GM23338 (cell line): ENCODE results near the gene ARF1. TPM values are rescaled to one million over a fixed set of nuclear protein-coding genes. Genes with fewer than 3 reads are reported as not detected.

Experiments
- ATAC-seq: fragments of 200-7000 bp; cut with Tn5 transposase; 3 replicates; pipeline ENCODE4 v1.9.1; 2020
- DNase-seq: peaks from one replicate; pipeline ENCODE4 v3.0.0-alpha.2; 2015; ENCODE audit warnings: low spot score
- H2AFZ ChIP-seq: fragments of 200-600 bp; sonication (generic); 2 replicates; pipeline ENCODE4 v1.8.0; 2016; ENCODE audit warnings: antibody characterized with exemption, mild to moderate bottlenecking, moderate library complexity
- H3F3A ChIP-seq: fragments of 200-600 bp; sonication (generic); replicated peaks from 2 replicates; pipeline ENCODE4 v1.8.0; 2017; ENCODE audit warnings: antibody characterized with exemption, mixed run types, low read depth
- H3K27ac ChIP-seq: fragments of 200-600 bp; sonication (generic); 2 replicates; pipeline ENCODE4 v1.6.1; 2016; ENCODE audit warnings: low read depth
- H3K27me3 ChIP-seq: fragments of 200-600 bp; sonication (generic); 2 replicates; pipeline ENCODE4 v1.8.0; 2016; ENCODE audit warnings: mild to moderate bottlenecking, mixed run types, moderate library complexity; ENCODE audit not compliant: insufficient read depth
- H3K36me3 ChIP-seq: fragments of 200-600 bp; sonication (generic); 2 replicates; pipeline ENCODE4 v1.8.0; 2016; ENCODE audit warnings: mild to moderate bottlenecking; ENCODE audit not compliant: insufficient read depth
- H3K4me1 ChIP-seq: fragments of 200-600 bp; sonication (generic); 2 replicates; pipeline ENCODE4 v1.8.0; 2016; ENCODE audit warnings: mild to moderate bottlenecking, moderate library complexity; ENCODE audit not compliant: insufficient read depth
- H3K4me2 ChIP-seq: fragments of 200-600 bp; sonication (generic); 2 replicates; pipeline ENCODE4 v1.7.1; 2017; ENCODE audit warnings: mixed run types
- H3K4me3 ChIP-seq: fragments of 200-600 bp; sonication (generic); 2 replicates; pipeline ENCODE4 v1.6.1; 2016; ENCODE audit warnings: mixed run types
- H3K79me2 ChIP-seq: fragments of 200-600 bp; sonication (generic); replicated peaks from 2 replicates; pipeline ENCODE4 v1.8.0; 2017; ENCODE audit warnings: mild to moderate bottlenecking; ENCODE audit not compliant: insufficient read depth
- H3K9me2 ChIP-seq: fragments of 200-600 bp; sonication (generic); 2 replicates; pipeline ENCODE4 v1.8.0; 2017; ENCODE audit not compliant: insufficient read depth
- H4K20me1 ChIP-seq: fragments of 200-600 bp; sonication (generic); replicated peaks from 2 replicates; pipeline ENCODE4 v1.8.0; 2017; ENCODE audit warnings: mild to moderate bottlenecking; ENCODE audit not compliant: insufficient read depth
- H3K27ac Mint-ChIP-seq: 2 replicates; pipeline ENCODE4 v1.8.0; 2020; ENCODE audit warnings: inconsistent platforms, mild to moderate bottlenecking, moderate library complexity, mixed read lengths
- H3K27me3 Mint-ChIP-seq: 3 replicates; pipeline ENCODE4 v1.8.0; 2022; ENCODE audit warnings: low read depth, mild to moderate bottlenecking, moderate library complexity, mixed read lengths, inconsistent platforms; ENCODE audit not compliant: insufficient read depth, poor library complexity
- H3K36me3 Mint-ChIP-seq: 3 replicates; pipeline ENCODE4 v1.8.0; 2021; ENCODE audit warnings: low read depth, mild to moderate bottlenecking, inconsistent platforms, moderate library complexity, mixed read lengths
- H3K4me1 Mint-ChIP-seq: 3 replicates; pipeline ENCODE4 v1.8.0; 2020; ENCODE audit warnings: mild to moderate bottlenecking, inconsistent platforms, mixed read lengths
- H3K4me3 Mint-ChIP-seq: 3 replicates; pipeline ENCODE4 v1.8.0; 2021; ENCODE audit warnings: moderate library complexity, mild to moderate bottlenecking, inconsistent platforms, mixed read lengths
- H3K9me3 Mint-ChIP-seq: 3 replicates; pipeline ENCODE4 v1.8.0; 2020; ENCODE audit warnings: moderate library complexity, mild to moderate bottlenecking, inconsistent platforms, mixed read lengths
- CREB1 ChIP-seq: fragments of 250-450 bp; sonication (Bioruptor Pico); IDR thresholded peaks from 2 replicates; pipeline ENCODE4 v1.5.0; 2020; ENCODE audit warnings: low read depth, mild to moderate bottlenecking, moderate library complexity
- EZH2 ChIP-seq: fragments of 200-600 bp; sonication (generic); IDR thresholded peaks from one replicate; pipeline ENCODE4 v1.8.0; 2017; ENCODE audit warnings: antibody characterized with exemption, mild to moderate bottlenecking, low read depth; ENCODE audit not compliant: unreplicated experiment
- EZH2phosphoT487 ChIP-seq: fragments of 200-600 bp; sonication (generic); IDR thresholded peaks from one replicate; pipeline ENCODE4 v1.8.1; 2018; ENCODE audit warnings: antibody characterized with exemption; ENCODE audit not compliant: unreplicated experiment
- JUNB ChIP-seq: IDR thresholded peaks from one replicate; pipeline ENCODE4 v1.6.1; 2016; ENCODE audit warnings: antibody characterized with exemption; ENCODE audit not compliant: unreplicated experiment
- NANOG ChIP-seq: IDR thresholded peaks from 2 replicates; pipeline ENCODE4 v1.6.1; 2016; ENCODE audit warnings: antibody characterized with exemption, borderline replicate concordance
- POLR2AphosphoS5 ChIP-seq: IDR thresholded peaks from 2 replicates; pipeline ENCODE4 v1.6.1; 2016; ENCODE audit warnings: antibody characterized with exemption, low read depth
- STAT1 ChIP-seq: IDR thresholded peaks from one replicate; pipeline ENCODE4 v1.6.1; 2016; ENCODE audit warnings: antibody characterized with exemption; ENCODE audit not compliant: unreplicated experiment
- ZNF114 ChIP-seq: fragments of 250-450 bp; sonication (Bioruptor Pico); IDR thresholded peaks from 2 replicates; pipeline ENCODE4 v1.5.0; 2020; ENCODE audit warnings: mild to moderate bottlenecking, moderate library complexity
- ZNF331 ChIP-seq: fragments of 250-450 bp; sonication (Bioruptor Pico); IDR thresholded peaks from 2 replicates; pipeline ENCODE4 v1.5.0; 2020; ENCODE audit warnings: low read depth, mild to moderate bottlenecking, moderate library complexity
- polyA plus RNA-seq: library from polyadenylated mRNA; unstranded; fragments of >200 nt; fragmentation: Nextera tagmentation; extraction: Ambion mirVana; gene quantifications from 2 replicates; pipeline ENCODE4 v1.2.1, GENCODE V29; 2016
- total RNA-seq: library from RNA; depleted of rRNA; stranded (reverse); fragments of >200 nt; shearing (Covaris generic); gene quantifications from 2 replicates; pipeline ENCODE4 v1.2.3, GENCODE V29; 2014
- TF ChIP-seq, protein P1 (sequence below): IDR thresholded peaks from one replicate; pipeline ENCODE4 v1.6.1; 2018; ENCODE audit warnings: antibody characterized with exemption; ENCODE audit not compliant: unreplicated experiment
- TF ChIP-seq, protein P2 (sequence below): IDR thresholded peaks from 2 replicates; pipeline ENCODE4 v1.6.1; 2016; ENCODE audit warnings: antibody characterized with exemption
- TF ChIP-seq, protein P3 (sequence below), 2 experiments: fragments of 200-600 bp in 1 of 2; sonication (generic) in 1 of 2; conservative IDR thresholded peaks; 2 replicates each; pipeline versions ENCODE4 v1.5.1 to v1.6.1; 2016 to 2017; ENCODE audit warnings: antibody characterized with exemption in 2 of 2, low read depth in 2 of 2, mild to moderate bottlenecking in 2 of 2, moderate library complexity in 1 of 2

Gene ARF1
- total and polyA plus RNA-seq, 2 experiments from 2014 or later, result 210 to 306 TPM

DNA sequence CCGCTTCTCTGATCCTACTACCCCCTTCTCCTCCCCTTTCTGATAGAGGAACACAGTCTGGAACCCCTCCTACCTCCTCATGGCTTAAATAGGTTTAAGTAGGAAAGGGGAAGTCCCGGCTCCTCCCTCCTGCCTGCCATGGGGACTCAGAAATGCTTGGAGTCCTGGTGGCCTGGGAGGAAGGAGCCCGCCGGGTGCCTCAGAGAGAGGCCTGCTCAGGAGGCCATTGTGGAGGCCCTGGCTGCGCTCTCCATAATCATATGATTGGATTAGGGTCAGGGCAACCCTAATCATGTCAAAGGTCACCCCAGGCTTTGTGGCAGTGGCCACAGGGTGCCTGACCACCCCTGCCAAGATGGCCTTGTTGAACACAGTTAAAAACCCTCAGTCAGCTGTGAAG, 46.7 kb upstream of the ARF1 start:
- peaks cover 2% of the 10 kb centered on the region; the same call in 2 of the 3 replicates for H3K9me3 Mint-ChIP-seq
- no peak overlapping the region for H3K27ac Mint-ChIP-seq
- no peak overlapping the region for H3K4me3 Mint-ChIP-seq
- DNase-seq (no peak), ATAC-seq (peak; percentile 7; the same call in 2 of the 3 replicates)
- Histone ChIP-seq H3K79me2 (no peaks in the 10 kb centered on the region), H3K4me3 (no peak overlapping the region), H3K36me3 (no peaks in the 10 kb centered on the region), H3K9me2 (no peaks in the 10 kb centered on the region), H3F3A (no peaks in the 10 kb centered on the region), H3K4me2 (no peak overlapping the region), H4K20me1 (no peaks in the 10 kb centered on the region), H3K27me3 (peaks cover 79% of the 10 kb centered on the region), H3K4me1 (no peaks in the 10 kb centered on the region), H3K27ac (no peak overlapping the region), H2AFZ (no peak overlapping the region)
- H3K4me1 Mint-ChIP-seq, result 0 out of 3 replicates have a peak, but pooled peaks cover 3% of the 10 kb centered on the region
- no peaks in the 10 kb centered on the region for H3K36me3 Mint-ChIP-seq
- peaks cover 51% of the 10 kb centered on the region for H3K27me3 Mint-ChIP-seq
- TF ChIP-seq EZH2phosphoT487 (no peak), CREB1 (CRISPR knock-in tag) (no peak)
- TF ChIP-seq, protein P1, sequence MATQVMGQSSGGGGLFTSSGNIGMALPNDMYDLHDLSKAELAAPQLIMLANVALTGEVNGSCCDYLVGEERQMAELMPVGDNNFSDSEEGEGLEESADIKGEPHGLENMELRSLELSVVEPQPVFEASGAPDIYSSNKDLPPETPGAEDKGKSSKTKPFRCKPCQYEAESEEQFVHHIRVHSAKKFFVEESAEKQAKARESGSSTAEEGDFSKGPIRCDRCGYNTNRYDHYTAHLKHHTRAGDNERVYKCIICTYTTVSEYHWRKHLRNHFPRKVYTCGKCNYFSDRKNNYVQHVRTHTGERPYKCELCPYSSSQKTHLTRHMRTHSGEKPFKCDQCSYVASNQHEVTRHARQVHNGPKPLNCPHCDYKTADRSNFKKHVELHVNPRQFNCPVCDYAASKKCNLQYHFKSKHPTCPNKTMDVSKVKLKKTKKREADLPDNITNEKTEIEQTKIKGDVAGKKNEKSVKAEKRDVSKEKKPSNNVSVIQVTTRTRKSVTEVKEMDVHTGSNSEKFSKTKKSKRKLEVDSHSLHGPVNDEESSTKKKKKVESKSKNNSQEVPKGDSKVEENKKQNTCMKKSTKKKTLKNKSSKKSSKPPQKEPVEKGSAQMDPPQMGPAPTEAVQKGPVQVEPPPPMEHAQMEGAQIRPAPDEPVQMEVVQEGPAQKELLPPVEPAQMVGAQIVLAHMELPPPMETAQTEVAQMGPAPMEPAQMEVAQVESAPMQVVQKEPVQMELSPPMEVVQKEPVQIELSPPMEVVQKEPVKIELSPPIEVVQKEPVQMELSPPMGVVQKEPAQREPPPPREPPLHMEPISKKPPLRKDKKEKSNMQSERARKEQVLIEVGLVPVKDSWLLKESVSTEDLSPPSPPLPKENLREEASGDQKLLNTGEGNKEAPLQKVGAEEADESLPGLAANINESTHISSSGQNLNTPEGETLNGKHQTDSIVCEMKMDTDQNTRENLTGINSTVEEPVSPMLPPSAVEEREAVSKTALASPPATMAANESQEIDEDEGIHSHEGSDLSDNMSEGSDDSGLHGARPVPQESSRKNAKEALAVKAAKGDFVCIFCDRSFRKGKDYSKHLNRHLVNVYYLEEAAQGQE, result no peak

DNA sequence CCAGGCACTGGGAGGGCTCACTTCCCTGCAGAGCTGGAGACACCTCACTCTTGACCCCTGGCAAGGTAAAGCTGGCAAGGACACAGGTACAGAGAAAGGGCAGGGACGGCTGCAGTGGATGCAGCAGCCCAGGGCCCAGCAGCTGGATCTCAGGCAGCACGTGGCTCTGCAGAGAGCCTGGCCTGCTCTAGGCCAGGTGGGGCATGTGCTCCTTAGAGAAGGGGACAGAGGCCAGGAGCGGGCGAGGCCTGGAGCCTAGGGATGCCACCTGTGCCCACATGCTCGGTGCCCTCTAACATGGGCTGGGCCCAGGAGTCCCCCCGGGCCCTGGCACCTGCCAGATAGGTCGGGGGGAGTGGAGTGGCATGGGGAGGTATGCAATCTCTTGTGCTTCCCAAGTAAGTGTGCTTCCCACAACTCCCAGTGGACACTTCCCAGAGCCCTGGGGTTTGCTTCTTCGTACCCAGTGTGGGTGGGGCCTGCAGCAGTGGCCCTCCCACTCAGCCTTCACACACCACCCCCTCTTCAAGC, 45.7 kb upstream of the ARF1 start:
- no peak overlapping the region for H3K27ac ChIP-seq
- H3K4me3 Mint-ChIP-seq, result peak overlapping the region; percentile 30; the same call in 1 of the 3 replicates
- H3K9me2 ChIP-seq, result peaks cover 4% of the 10 kb centered on the region; the same call in 1 of the 2 replicates
- H3K4me3 ChIP-seq, result peak overlapping the region; percentile 77; the same call in 1 of the 2 replicates
- no peaks in the 10 kb centered on the region for H3K4me1 ChIP-seq
- H3K4me1 Mint-ChIP-seq, result 0 out of 3 replicates have a peak, but pooled peaks cover 3% of the 10 kb centered on the region
- peaks cover 48% of the 10 kb centered on the region for H3K27me3 Mint-ChIP-seq
- peak; percentile 40 for ATAC-seq
- no peak for DNase-seq
- no peaks in the 10 kb centered on the region for H3K79me2 ChIP-seq
- H3K4me2 ChIP-seq, result peak overlapping the region; percentile 87; the same call in 1 of the 2 replicates
- no peaks in the 10 kb centered on the region for H3K36me3 ChIP-seq
- no peaks in the 10 kb centered on the region for H3F3A ChIP-seq
- peaks cover 88% of the 10 kb centered on the region for H3K27me3 ChIP-seq
- H2AFZ ChIP-seq, result no peak overlapping the region
- H3K9me3 Mint-ChIP-seq, result peaks cover 2% of the 10 kb centered on the region; the same call in 2 of the 3 replicates
- no peaks in the 10 kb centered on the region for H4K20me1 ChIP-seq
- H3K36me3 Mint-ChIP-seq, result no peaks in the 10 kb centered on the region
- no peak overlapping the region for H3K27ac Mint-ChIP-seq
- TF ChIP-seq, protein P2, sequence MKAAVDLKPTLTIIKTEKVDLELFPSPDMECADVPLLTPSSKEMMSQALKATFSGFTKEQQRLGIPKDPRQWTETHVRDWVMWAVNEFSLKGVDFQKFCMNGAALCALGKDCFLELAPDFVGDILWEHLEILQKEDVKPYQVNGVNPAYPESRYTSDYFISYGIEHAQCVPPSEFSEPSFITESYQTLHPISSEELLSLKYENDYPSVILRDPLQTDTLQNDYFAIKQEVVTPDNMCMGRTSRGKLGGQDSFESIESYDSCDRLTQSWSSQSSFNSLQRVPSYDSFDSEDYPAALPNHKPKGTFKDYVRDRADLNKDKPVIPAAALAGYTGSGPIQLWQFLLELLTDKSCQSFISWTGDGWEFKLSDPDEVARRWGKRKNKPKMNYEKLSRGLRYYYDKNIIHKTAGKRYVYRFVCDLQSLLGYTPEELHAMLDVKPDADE, result no peak
- TF ChIP-seq CREB1 (CRISPR knock-in tag), result no peak
- TF ChIP-seq NANOG, result no peak
- no peak for TF ChIP-seq EZH2
- TF ChIP-seq, protein P1, result no peak
- no peak for TF ChIP-seq STAT1
- TF ChIP-seq, protein P3, sequence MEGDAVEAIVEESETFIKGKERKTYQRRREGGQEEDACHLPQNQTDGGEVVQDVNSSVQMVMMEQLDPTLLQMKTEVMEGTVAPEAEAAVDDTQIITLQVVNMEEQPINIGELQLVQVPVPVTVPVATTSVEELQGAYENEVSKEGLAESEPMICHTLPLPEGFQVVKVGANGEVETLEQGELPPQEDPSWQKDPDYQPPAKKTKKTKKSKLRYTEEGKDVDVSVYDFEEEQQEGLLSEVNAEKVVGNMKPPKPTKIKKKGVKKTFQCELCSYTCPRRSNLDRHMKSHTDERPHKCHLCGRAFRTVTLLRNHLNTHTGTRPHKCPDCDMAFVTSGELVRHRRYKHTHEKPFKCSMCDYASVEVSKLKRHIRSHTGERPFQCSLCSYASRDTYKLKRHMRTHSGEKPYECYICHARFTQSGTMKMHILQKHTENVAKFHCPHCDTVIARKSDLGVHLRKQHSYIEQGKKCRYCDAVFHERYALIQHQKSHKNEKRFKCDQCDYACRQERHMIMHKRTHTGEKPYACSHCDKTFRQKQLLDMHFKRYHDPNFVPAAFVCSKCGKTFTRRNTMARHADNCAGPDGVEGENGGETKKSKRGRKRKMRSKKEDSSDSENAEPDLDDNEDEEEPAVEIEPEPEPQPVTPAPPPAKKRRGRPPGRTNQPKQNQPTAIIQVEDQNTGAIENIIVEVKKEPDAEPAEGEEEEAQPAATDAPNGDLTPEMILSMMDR (conservative IDR thresholded peaks at IDR 0.05; ENCODE audit: low read depth in 2 of 2), result no peak
- TF ChIP-seq POLR2AphosphoS5, result no peak
- no peak for TF ChIP-seq JUNB
- no peak for TF ChIP-seq ZNF331 (CRISPR knock-in tag)
- no peak for TF ChIP-seq ZNF114 (CRISPR knock-in tag)
- no peak for TF ChIP-seq EZH2phosphoT487
